ENCODE results near the gene JRKL.
"Not testable (repeated sequence)": the region's sequence is repeated elsewhere in the genome, so short reads cannot be mapped to it uniquely, and the experiment has no call there.

The JRKL gene

DNA sequence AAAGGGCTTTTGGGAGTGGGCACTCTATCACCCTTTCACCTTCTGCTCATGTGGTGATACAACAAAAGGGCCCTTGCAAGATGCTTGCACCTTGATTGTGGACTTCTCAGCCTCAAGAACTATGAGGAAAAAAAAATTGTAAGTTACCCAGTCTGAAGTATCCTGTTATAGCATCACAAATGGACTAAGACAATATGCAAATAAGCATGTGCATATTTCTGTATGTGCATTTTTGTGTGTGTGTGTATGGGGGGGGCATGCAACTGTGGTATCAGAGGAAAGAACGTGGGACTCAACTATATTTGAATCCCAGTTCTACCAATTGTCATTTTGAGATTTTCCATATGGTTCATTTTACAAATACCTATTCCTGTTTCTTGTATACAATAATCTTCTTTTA is 10.9 kb downstream of the JRKL start (continued):
- no peak for TF ChIP-seq ZNF391 (tag by site-specific recombination; IDR thresholded peaks at IDR 0.05; ENCODE audit: borderline replicate concordance, low read depth)
- TF ChIP-seq, protein P1, sequence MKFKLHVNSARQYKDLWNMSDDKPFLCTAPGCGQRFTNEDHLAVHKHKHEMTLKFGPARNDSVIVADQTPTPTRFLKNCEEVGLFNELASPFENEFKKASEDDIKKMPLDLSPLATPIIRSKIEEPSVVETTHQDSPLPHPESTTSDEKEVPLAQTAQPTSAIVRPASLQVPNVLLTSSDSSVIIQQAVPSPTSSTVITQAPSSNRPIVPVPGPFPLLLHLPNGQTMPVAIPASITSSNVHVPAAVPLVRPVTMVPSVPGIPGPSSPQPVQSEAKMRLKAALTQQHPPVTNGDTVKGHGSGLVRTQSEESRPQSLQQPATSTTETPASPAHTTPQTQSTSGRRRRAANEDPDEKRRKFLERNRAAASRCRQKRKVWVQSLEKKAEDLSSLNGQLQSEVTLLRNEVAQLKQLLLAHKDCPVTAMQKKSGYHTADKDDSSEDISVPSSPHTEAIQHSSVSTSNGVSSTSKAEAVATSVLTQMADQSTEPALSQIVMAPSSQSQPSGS (tag by site-specific recombination; IDR thresholded peaks at IDR 0.05; ENCODE audit: low read depth), result no peak

DNA sequence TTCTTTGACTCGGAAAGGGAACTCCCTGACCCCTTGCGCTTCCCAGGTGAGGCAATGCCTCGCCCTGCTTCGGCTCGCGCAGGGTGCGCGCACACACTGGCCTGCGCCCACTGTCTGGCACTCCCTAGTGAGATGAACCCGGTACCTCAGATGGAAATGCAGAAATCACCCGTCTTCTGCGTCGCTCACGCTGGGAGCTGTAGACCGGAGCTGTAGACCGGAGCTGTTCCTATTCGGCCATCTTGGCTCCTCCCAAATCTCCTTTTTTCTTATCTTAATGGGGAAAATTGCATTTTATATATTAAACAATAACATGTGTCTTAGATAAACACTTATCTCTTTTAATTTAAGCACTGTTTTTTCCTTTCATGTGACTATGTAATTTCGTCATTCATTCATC is 21.6 kb downstream of the JRKL start:
- CTCF ChIA-PET; H3K36me3 ChIP-seq (ENCODE audit: control insufficient read depth in 2 of 2, insufficient read depth in 1 of 2, low read length in 2 of 2); H3K4me1 ChIP-seq (ENCODE audit: control insufficient read depth, insufficient read depth, low read length); H3K9me3 ChIP-seq (ENCODE audit: control insufficient read depth, insufficient read depth, low read depth, low read length); H3K27ac ChIP-seq (ENCODE audit: extremely low read depth, low read depth, low read length); H3K4me3 ChIP-seq (ENCODE audit: low read depth, low read length); POLR2A ChIA-PET: not testable (repeated sequence)

DNA sequence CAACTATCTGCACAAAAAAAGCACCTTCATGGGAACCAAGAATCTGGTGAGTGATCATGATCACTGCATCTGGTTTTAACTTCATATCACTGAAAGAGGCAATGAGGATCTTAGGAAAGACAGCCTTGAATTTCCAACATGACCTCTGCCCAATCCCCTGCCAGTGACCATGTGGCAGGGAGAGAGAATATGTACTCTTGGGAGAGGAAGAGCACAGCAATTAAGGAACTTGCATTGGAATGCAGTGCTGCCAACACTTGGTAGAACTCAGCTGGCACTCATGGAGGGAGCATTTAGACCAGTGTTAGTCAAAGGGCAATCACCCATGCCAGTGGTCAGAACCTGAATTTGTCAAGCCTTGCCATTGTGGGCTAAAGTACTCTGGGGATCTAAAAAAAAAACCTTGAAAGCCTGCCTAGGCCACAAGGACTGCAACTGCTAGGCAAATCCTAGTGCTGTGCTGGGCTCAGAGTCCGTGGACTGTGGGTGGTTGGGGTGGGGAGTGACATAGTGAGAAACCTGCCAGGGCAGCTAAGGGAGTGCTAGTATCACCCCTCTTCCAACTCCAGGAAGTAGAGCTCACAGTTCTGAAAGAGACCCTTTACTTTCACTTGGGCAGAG is 23.1 kb downstream of the JRKL start:
- H3K27ac ChIP-seq (ENCODE audit: extremely low read depth, low read depth, low read length), result no peak overlapping the region
- no peak overlapping the region for H3K4me3 ChIP-seq (ENCODE audit: low read depth, low read length)
- ChIA-PET POLR2A (no interaction called here), CTCF (interaction anchor here (1.3 to 1.4 kb wide), 2 partner anchors 19 to 357 kb away, joined by 3 to 6 read pairs; no protein-coding TSS in a partner anchor)
- H3K9me3 ChIP-seq (ENCODE audit: control insufficient read depth, insufficient read depth, low read depth, low read length), result no peaks in the 10 kb centered on the region
- H3K36me3 ChIP-seq (ENCODE audit: control insufficient read depth in 2 of 2, insufficient read depth in 1 of 2, low read length in 2 of 2), result no peaks in the 10 kb centered on the region
- TF ChIP-seq, protein P2, sequence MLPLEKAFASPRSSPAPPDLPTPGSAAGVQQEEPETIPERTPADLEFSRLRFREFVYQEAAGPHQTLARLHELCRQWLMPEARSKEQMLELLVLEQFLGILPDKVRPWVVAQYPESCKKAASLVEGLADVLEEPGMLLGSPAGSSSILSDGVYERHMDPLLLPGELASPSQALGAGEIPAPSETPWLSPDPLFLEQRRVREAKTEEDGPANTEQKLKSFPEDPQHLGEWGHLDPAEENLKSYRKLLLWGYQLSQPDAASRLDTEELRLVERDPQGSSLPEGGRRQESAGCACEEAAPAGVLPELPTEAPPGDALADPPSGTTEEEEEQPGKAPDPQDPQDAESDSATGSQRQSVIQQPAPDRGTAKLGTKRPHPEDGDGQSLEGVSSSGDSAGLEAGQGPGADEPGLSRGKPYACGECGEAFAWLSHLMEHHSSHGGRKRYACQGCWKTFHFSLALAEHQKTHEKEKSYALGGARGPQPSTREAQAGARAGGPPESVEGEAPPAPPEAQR (tag by site-specific recombination; IDR thresholded peaks at IDR 0.05), result no peak
- TF ChIP-seq ZXDB (tag by site-specific recombination; IDR thresholded peaks at IDR 0.05) (no peak), ZNF433 (tag by site-specific recombination; IDR thresholded peaks at IDR 0.05; ENCODE audit: low read depth) (no peak), ZBTB7A (tag by site-specific recombination; IDR thresholded peaks at IDR 0.05; ENCODE audit: low read depth) (no peak), ZNF701 (tag by site-specific recombination; IDR thresholded peaks at IDR 0.05) (no peak), FEZF1 (tag by site-specific recombination; IDR thresholded peaks at IDR 0.05) (no peak), YY1 (tag by site-specific recombination; IDR thresholded peaks at IDR 0.05) (no peak), ZNF175 (tag by site-specific recombination; IDR thresholded peaks at IDR 0.05) (no peak), ZNF544 (tag by site-specific recombination; IDR thresholded peaks at IDR 0.05) (no peak), PRDM1 (tag by site-specific recombination; IDR thresholded peaks at IDR 0.05) (no peak), ZNF664 (tag by site-specific recombination; IDR thresholded peaks at IDR 0.05) (no peak), ZNF792 (tag by site-specific recombination; IDR thresholded peaks at IDR 0.05) (no peak), MZF1 (tag by site-specific recombination; IDR thresholded peaks at IDR 0.05; ENCODE audit: borderline replicate concordance) (no peak), ZNF473 (tag by site-specific recombination; IDR thresholded peaks at IDR 0.05) (no peak), SETDB1 (IDR thresholded peaks at IDR 0.05; ENCODE audit: insufficient read length, low read length) (no peak), ZNF529 (tag by site-specific recombination; IDR thresholded peaks at IDR 0.05; ENCODE audit: insufficient replicate concordance) (no peak), ZNF155 (tag by site-specific recombination; IDR thresholded peaks at IDR 0.05) (no peak)
- TF ChIP-seq, protein P3, sequence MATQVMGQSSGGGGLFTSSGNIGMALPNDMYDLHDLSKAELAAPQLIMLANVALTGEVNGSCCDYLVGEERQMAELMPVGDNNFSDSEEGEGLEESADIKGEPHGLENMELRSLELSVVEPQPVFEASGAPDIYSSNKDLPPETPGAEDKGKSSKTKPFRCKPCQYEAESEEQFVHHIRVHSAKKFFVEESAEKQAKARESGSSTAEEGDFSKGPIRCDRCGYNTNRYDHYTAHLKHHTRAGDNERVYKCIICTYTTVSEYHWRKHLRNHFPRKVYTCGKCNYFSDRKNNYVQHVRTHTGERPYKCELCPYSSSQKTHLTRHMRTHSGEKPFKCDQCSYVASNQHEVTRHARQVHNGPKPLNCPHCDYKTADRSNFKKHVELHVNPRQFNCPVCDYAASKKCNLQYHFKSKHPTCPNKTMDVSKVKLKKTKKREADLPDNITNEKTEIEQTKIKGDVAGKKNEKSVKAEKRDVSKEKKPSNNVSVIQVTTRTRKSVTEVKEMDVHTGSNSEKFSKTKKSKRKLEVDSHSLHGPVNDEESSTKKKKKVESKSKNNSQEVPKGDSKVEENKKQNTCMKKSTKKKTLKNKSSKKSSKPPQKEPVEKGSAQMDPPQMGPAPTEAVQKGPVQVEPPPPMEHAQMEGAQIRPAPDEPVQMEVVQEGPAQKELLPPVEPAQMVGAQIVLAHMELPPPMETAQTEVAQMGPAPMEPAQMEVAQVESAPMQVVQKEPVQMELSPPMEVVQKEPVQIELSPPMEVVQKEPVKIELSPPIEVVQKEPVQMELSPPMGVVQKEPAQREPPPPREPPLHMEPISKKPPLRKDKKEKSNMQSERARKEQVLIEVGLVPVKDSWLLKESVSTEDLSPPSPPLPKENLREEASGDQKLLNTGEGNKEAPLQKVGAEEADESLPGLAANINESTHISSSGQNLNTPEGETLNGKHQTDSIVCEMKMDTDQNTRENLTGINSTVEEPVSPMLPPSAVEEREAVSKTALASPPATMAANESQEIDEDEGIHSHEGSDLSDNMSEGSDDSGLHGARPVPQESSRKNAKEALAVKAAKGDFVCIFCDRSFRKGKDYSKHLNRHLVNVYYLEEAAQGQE (tag by site-specific recombination; IDR thresholded peaks at IDR 0.05), result no peak
- TF ChIP-seq, protein P4, sequence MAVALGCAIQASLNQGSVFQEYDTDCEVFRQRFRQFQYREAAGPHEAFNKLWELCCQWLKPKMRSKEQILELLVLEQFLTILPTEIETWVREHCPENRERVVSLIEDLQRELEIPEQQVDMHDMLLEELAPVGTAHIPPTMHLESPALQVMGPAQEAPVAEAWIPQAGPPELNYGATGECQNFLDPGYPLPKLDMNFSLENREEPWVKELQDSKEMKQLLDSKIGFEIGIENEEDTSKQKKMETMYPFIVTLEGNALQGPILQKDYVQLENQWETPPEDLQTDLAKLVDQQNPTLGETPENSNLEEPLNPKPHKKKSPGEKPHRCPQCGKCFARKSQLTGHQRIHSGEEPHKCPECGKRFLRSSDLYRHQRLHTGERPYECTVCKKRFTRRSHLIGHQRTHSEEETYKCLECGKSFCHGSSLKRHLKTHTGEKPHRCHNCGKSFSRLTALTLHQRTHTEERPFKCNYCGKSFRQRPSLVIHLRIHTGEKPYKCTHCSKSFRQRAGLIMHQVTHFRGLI (tag by site-specific recombination; IDR thresholded peaks at IDR 0.05), result no peak
- TF ChIP-seq, protein P5, sequence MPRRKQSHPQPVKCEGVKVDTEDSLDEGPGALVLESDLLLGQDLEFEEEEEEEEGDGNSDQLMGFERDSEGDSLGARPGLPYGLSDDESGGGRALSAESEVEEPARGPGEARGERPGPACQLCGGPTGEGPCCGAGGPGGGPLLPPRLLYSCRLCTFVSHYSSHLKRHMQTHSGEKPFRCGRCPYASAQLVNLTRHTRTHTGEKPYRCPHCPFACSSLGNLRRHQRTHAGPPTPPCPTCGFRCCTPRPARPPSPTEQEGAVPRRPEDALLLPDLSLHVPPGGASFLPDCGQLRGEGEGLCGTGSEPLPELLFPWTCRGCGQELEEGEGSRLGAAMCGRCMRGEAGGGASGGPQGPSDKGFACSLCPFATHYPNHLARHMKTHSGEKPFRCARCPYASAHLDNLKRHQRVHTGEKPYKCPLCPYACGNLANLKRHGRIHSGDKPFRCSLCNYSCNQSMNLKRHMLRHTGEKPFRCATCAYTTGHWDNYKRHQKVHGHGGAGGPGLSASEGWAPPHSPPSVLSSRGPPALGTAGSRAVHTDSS (tag by site-specific recombination; IDR thresholded peaks at IDR 0.05), result no peak
- no peaks in the 10 kb centered on the region for H3K4me1 ChIP-seq (ENCODE audit: control insufficient read depth, insufficient read depth, low read length)

Measured in HEK293 (cell line).